Astrocyte of the cerebellum (primary cell): ENCODE measurements around the gene ABHD5.

Experiments
- DNase-seq: peaks from one replicate; pipeline ENCODE4 v3.0.0-alpha.2; 2011; ENCODE audit warnings: low read depth
- H3K4me3 ChIP-seq: 2 replicates; pipeline ENCODE4 v1.5.1; 2011; ENCODE audit warnings: mild to moderate bottlenecking, low read depth, low read length, moderate library complexity
- CTCF ChIP-seq: IDR thresholded peaks from 2 replicates; pipeline ENCODE4 v1.5.1; 2012; ENCODE audit warnings: low read length, low read depth, moderate library complexity, mild to moderate bottlenecking; ENCODE audit errors: missing control alignments
- in situ Hi-C: cut with HindIII; loops from 2 replicates; pipeline ENCODE4 v1.10.0; 2017; ENCODE audit warnings: low sequenced_read_pairs

The ABHD5 gene

GRCh38 chr3:43687499-43687811 lies 3.3 kb upstream of the ABHD5 start:
- DNase-seq: no peak
- no peak overlapping the region for H3K4me3 ChIP-seq
- in situ Hi-C loops: no loop called here
- TF ChIP-seq CTCF: no peak

GRCh38 chr3:43688245-43688650 lies 2.5 kb upstream of the ABHD5 start:
- TF ChIP-seq CTCF: no peak
- no peak overlapping the region for H3K4me3 ChIP-seq
- DNase-seq: no peak
- in situ Hi-C loops: no loop called here

- no peak for DNase-seq
- no peak overlapping the region for H3K4me3 ChIP-seq
- in situ Hi-C loops: no loop called here
- TF ChIP-seq CTCF: no peak
These were observed 1.6 kb upstream of the ABHD5 start for GRCh38 chr3:43689166-43689565.

GRCh38 chr3:43689766-43690399 lies 855 bp upstream of the ABHD5 start:
- no peak for TF ChIP-seq CTCF
- H3K4me3 ChIP-seq: peak overlapping the region; percentile 69
- DNase-seq: no peak
- in situ Hi-C loops: no loop called here

- TF ChIP-seq CTCF: no peak
- in situ Hi-C loops: no loop called here
- no peak for DNase-seq
- H3K4me3 ChIP-seq: peak overlapping the region; percentile 69
These were observed 620 bp downstream of the ABHD5 start for GRCh38 chr3:43691120-43691995.

GRCh38 chr3:43692085-43692855 lies 1.5 kb downstream of the ABHD5 start:
- H3K4me3 ChIP-seq: no peak overlapping the region
- in situ Hi-C loops: no loop called here
- TF ChIP-seq CTCF: no peak
- DNase-seq: no peak
